ENCODE data around the gene HRH2. TPM values are rescaled to one million over a fixed set of nuclear protein-coding genes. Genes with fewer than 3 reads are reported as not detected.

The HRH2 gene
- total RNA-seq, 4 donors from 2014 or later: 0.15 to 4.5 (median 1.4) TPM

DNA sequence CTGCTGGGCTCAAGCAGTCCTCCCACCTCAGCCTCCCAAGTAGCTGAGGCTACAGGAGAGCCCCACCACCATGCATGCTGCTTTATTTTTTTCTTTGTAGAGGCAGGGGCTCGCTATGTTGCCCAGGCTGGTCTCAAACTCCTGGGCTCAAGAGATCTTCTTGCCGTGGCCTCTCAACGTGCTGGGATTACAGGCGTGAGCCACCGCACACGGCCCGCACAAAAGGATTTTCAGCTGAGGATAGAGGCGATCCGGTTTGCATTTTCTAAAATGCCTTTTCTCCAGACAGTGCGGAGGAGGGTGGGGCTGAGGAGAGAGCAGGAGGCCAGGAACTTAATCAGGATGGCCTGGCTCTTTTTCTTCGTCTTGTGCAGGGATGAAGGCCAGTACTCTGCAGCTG lies 6.9 kb downstream of the HRH2 start:
- DNase-seq: no peak
- 69 to 81% methylated on average over 6 of the region's 11 CpGs for WGBS, 2 donors
- Histone ChIP-seq H3K27ac (no peak overlapping the region), H3K36me3 (no peaks in the 10 kb centered on the region), H3K4me1 (no peaks in the 10 kb centered on the region), H3K27me3 (peaks cover 0 to 54% (median 0%) of the 10 kb centered on the region in 4 donors), H3K9me3 (no peaks in the 10 kb centered on the region), H3K4me3 (no peak overlapping the region)
- TF ChIP-seq, protein P1, sequence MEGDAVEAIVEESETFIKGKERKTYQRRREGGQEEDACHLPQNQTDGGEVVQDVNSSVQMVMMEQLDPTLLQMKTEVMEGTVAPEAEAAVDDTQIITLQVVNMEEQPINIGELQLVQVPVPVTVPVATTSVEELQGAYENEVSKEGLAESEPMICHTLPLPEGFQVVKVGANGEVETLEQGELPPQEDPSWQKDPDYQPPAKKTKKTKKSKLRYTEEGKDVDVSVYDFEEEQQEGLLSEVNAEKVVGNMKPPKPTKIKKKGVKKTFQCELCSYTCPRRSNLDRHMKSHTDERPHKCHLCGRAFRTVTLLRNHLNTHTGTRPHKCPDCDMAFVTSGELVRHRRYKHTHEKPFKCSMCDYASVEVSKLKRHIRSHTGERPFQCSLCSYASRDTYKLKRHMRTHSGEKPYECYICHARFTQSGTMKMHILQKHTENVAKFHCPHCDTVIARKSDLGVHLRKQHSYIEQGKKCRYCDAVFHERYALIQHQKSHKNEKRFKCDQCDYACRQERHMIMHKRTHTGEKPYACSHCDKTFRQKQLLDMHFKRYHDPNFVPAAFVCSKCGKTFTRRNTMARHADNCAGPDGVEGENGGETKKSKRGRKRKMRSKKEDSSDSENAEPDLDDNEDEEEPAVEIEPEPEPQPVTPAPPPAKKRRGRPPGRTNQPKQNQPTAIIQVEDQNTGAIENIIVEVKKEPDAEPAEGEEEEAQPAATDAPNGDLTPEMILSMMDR (IDR thresholded peaks at IDR 0.05): no peak
- no peak for TF ChIP-seq POLR2A (IDR thresholded peaks at IDR 0.05)
- intact Hi-C loops (cut with DNase I): no loop called here

DNA sequence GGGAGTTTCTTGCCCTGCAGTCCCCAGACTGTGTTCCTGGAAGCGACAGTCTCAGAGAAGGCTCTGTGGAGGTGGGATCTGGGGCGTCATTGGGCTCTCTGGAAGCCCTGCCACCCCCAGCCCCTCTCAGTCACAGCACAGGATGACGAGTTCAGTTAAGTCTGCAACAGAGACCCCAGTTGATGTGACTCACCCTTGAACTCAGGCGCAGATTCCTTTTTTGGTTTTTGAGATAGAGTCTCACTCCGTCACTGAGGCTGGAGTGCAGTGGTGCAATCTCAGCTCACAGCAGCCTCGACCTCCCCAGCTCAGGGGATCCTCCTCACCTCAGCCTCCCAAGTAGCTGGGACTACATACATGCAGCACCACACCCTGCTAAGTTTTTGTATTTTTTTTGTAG lies 8.3 kb downstream of the HRH2 start:
- H3K9me3 ChIP-seq: no peaks in the 10 kb centered on the region
- H3K27me3 ChIP-seq: peaks cover 0 to 43% (median 0%) of the 10 kb centered on the region in 4 donors
- intact Hi-C loops (cut with DNase I): no loop called here
- WGBS, 2 donors: 58 to 87% methylated on average over 3 to 4 of the region's 6 CpGs
- no peak for DNase-seq
- TF ChIP-seq POLR2A (IDR thresholded peaks at IDR 0.05): no peak
- no peak overlapping the region for H3K4me3 ChIP-seq
- no peak overlapping the region for H3K27ac ChIP-seq
- H3K36me3 ChIP-seq: no peaks in the 10 kb centered on the region
- H3K4me1 ChIP-seq: peaks cover 0 to 3% (median 0%) of the 10 kb centered on the region in 3 donors

DNA sequence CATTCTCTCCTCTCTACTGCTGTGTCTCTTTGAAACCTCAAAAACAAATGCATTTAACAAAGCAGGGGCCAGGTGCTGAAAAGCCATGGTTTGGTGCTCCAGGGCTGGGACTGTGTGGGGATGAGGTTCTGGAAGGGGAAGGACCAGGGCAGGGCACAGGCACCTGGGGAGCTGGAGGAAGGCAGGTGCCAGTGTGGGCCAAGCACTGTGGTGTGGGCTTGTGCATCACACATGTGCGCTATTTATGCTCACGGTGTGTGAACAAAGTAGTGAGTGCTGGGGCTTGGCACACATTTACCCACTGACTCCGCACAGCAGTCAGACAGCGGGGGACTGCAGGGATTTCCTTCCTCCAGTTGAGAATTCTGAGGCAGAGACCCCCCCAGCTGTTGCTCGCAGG lies 10.1 kb downstream of the HRH2 start:
- Histone ChIP-seq H3K4me3 (no peak overlapping the region), H3K36me3 (no peaks in the 10 kb centered on the region), H3K4me1 (peaks cover 0 to 5% (median 0%) of the 10 kb centered on the region in 3 donors), H3K27me3 (peaks cover 0 to 41% (median 0%) of the 10 kb centered on the region in 4 donors), H3K9me3 (no peaks in the 10 kb centered on the region), H3K27ac (no peak overlapping the region)
- 72 to 79% methylated on average over 4 to 5 of the region's 5 CpGs for WGBS, 2 donors
- no peak for DNase-seq
- intact Hi-C loops (cut with DNase I): no loop called here
- no peak for TF ChIP-seq POLR2A (IDR thresholded peaks at IDR 0.05)
- TF ChIP-seq, protein P1 (IDR thresholded peaks at IDR 0.05): no peak

DNA sequence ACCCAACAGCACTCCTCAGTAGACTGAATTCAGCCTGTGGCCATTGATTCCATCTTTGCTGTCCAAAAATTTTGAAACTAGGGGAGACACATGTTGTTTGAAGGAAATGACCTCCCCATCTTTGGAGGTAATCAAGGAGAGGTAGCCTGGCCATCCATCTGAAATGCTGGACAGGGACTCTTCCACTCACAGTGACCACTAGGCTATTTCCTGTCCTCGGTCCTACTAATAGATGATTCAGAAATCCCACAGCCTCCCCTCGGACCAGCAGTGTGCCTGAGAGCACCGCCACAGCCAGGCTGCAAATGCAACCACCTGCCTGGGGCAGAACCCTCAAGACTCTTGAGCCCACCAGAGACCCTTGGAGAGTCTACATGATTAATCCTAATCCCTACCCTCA lies 12.5 kb downstream of the HRH2 start:
- 76 to 100% methylated on average over 1 to 3 of the region's 3 CpGs for WGBS, 2 donors
- intact Hi-C loops (cut with DNase I): no loop called here
- Histone ChIP-seq H3K9me3 (no peaks in the 10 kb centered on the region), H3K36me3 (no peaks in the 10 kb centered on the region), H3K27ac (no peak overlapping the region), H3K4me3 (no peak overlapping the region), H3K4me1 (peaks cover 0 to 5% (median 0%) of the 10 kb centered on the region in 3 donors), H3K27me3 (peaks cover 0 to 22% (median 0%) of the 10 kb centered on the region in 4 donors)
- no peak for DNase-seq
- TF ChIP-seq POLR2A (IDR thresholded peaks at IDR 0.05): no peak
- TF ChIP-seq, protein P1 (IDR thresholded peaks at IDR 0.05): no peak

DNA sequence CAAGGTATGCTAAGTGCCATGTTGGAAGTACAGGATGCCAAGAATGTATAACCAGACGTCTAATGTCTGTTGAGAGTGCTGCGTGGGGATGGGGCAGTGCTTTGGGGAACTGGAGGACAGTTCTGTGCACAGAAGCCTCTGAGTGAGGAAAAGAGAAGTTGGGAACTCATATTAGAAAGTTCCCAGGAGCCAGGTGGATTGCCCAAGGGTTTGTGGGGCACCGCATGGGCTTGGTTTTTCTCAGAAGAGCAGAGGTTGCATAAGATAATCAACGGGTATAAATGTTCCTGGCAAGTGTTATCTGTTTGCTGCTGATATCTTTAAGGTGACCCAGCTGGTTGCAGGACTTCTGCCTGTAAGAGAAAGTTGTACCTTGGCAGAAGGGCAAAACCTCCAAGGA lies 13.1 kb downstream of the HRH2 start:
- Histone ChIP-seq H3K9me3 (no peaks in the 10 kb centered on the region), H3K27me3 (peaks cover 0 to 27% (median 0%) of the 10 kb centered on the region in 4 donors), H3K4me1 (peaks cover 0 to 5% (median 0%) of the 10 kb centered on the region in 3 donors), H3K36me3 (no peaks in the 10 kb centered on the region), H3K4me3 (no peak overlapping the region), H3K27ac (no peak overlapping the region)
- intact Hi-C loops (cut with DNase I): no loop called here
- TF ChIP-seq POLR2A (IDR thresholded peaks at IDR 0.05): no peak
- TF ChIP-seq, protein P1 (IDR thresholded peaks at IDR 0.05): no peak
- 7 to 28% methylated on average over 4 of the region's 4 CpGs for WGBS, 2 donors
- no peak for DNase-seq

Measured in esophagus squamous epithelium (tissue), 5 donors.